DMS79 treated with DMSO at 0.1 percent for 48 hours (cell line): ENCODE data around the gene ARX.

Source experiments
- DNase-seq: peaks from one replicate; lab custom pipeline; 2025; lab: John Stamatoyannopoulos, UW

ARX gene

GRCh38 chrX:25016938-25017598, 1.3 kb upstream of the ARX start:
- no peak for DNase-seq

- DNase-seq = no peak
Measured at GRCh38 chrX:25016361-25016671, 551 bp upstream of the ARX start.

DNA sequence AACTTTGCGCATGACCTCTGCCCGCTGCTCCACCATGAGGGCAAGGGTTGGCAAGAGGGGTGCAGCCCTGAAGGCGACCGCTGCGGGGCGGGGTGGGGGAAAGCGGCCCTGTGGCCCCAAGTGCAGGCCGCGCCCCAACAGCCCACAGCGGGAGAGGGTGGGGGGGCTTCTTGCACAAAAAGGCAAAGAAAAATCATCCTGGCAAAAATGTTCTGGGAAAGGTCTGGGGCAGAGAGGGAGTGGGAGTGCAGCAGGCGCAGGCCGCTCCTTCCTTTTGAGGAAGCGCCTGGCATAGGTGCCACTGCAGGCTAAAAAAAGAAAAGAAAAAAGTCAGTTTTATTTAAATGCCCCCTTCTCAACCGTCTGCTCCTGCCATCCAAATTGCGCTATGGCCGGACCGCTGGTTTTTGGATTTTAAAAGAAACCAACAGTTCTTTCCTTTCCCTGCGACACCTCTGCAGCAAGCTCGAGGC, 1.4 kb downstream of the ARX start:
- DNase-seq = no peak

GRCh38 chrX:25013632-25014365, 2.0 kb downstream of the ARX start:
- DNase-seq = no peak

DNA sequence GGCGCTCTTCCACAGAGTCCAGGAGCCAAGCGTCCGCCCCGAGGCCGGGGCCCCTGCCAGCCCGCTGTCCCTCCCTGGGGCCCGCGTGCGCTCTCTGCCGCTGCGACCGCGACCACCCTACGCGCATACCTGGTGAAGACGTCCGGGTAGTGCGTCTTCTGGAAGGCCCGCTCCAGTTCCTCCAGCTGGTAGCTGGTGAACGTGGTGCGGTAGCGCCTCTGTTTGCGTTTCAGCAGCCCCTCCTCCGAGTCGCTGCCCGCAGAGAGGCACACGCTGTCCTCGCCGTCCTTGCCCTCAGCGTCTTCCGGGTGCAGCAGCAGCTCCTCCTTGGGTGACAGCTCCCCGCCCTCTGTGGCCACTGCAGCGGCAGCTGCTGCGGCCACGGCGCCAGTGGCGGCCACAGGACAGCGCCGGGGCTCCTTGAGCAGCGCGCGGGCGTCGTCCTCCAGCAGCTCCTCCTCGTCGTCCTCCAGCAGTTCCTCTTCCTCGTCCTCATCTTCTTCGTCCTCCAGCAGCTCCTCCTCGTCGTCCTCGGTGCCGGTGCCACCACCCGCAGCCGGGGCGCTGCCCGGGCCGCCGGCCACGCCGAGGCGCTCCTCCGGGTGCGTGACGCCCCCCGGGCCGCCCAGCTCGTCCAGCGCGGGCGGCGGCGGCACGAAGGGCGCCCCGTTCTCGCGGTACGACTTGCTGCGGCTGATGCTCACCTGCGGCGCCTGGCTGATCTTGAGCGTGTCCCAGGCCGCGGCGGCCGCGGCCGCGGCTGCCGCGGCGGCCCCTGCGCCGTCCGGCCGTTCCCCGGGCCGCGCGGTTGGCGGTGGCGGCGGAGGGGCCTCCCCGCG, 2.8 kb downstream of the ARX start:
- DNase-seq = no peak

GRCh38 chrX:25012433-25012735, 3.4 kb downstream of the ARX start:
- DNase-seq = no peak

DNA sequence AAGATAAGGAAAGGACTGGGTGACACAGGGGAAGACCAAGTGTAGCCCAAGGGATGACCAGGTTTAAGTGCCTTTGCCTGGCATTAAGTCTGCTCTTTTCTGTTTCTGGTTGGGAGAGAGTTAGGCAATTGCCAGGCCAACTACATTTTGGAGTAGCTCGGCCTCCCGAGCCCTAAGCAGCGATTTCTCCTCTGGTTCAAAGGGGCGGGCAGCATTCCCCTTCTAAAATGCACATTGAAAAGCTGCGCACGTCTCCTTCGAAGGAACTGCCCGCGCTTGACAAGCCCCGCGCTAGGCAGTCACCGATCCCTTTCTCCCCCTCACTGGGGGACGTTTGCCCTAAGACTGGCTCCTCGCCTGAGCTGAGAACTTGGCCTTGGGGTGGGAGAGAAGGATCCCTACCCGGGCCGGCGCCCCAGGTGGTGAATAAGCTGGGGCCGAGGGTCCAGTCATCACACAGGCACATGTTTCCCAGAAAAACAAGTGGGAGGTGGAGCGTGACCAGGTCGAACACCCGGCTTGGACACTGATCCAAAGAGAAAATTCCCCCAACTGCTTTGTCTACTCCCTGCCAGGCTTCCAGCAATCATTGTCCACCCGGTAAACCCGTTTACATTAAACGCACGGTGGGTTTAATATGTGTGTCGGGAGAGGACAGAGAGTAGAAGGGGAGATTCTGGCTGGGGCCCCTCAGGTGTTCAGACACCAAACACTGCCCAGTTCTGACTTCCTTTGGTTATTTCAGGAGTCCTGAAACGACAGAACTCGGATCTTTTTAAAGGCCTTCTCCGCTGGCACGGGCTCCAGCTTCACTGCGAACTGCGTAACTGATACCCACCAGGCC, 4.0 kb downstream of the ARX start:
- DNase-seq = no peak

- DNase-seq = no peak
Measured at GRCh38 chrX:25010784-25011588, 4.8 kb downstream of the ARX start.

GRCh38 chrX:25009407-25009806, 6.4 kb downstream of the ARX start:
- no peak for DNase-seq

GRCh38 chrX:25007059-25008053, 8.4 kb downstream of the ARX start:
- DNase-seq = no peak

DNA sequence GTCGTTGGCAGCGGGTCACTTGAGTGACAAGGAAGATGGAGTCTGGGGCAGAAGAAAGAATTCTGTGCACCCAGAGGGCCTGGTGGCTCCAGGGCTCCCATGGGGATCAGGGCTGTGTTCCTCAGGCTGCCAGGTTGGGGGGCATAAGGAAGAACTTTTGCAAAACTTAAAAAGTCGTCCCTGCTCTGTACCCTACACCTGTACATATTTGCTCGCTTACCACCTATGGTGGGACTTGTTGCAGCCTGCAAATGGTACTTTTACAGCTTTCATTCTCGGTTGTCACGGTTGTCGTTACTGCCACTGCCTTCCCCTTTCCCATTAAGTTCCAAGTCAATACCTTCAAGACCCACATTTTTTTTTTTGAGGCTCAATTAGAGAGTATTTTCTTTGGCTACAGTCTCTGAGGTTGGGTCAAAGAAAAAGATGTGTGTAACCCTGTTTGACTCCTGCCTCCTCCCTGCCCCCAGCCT, 9.1 kb downstream of the ARX start:
- DNase-seq = no peak

- DNase-seq = no peak
Measured at GRCh38 chrX:25005382-25006185, 10.2 kb downstream of the ARX start.

GRCh38 chrX:25005034-25005381, 10.8 kb downstream of the ARX start:
- DNase-seq = no peak

DNA sequence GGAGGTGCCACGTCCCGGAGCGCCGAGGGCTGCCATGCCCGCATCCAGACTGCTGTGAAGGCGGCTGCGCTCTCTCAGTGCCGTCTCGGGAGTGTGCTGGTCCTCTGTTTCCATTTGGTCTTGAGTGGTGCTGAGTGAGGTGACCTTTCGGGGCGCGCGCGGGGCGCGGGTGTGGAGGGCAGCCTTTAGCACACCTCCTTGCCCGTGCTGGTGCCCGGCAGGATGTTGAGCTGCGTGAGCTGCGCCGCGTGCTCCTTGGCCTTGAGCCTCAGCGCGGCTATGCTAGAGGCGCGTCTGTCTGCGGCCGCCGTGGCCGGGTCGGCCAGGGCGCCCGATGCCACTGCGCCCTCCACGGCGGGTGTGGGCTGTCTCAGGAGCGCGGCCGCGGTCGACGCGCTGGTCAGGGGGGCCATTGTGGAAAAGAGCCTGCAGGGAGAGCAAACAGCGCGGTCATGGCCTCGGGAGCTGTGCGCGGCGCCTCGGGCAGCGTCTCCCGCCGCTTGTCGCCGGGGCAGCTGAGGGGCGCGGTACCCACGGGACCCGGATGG, 11.2 kb downstream of the ARX start:
- no peak for DNase-seq

DNA sequence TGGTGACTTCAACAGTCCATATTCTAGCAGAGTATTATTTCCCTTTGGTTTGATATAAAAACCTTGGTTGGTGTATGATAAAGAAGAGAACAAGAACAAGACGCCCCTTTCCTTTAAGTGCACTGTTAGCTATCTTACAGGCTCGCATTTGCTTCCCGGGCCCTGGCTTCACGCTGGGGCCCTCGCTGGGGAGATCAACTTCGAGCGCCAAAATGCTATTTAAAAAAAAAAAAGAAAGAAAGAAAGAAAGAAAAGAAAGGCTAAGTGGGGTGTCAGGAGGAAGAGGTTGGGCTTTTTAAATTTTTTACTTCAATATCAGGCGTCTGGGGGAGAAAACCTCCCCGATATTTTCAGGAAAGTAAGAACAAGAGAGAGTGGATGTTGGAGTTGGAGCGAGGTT, 11.7 kb downstream of the ARX start:
- DNase-seq = no peak

DNA sequence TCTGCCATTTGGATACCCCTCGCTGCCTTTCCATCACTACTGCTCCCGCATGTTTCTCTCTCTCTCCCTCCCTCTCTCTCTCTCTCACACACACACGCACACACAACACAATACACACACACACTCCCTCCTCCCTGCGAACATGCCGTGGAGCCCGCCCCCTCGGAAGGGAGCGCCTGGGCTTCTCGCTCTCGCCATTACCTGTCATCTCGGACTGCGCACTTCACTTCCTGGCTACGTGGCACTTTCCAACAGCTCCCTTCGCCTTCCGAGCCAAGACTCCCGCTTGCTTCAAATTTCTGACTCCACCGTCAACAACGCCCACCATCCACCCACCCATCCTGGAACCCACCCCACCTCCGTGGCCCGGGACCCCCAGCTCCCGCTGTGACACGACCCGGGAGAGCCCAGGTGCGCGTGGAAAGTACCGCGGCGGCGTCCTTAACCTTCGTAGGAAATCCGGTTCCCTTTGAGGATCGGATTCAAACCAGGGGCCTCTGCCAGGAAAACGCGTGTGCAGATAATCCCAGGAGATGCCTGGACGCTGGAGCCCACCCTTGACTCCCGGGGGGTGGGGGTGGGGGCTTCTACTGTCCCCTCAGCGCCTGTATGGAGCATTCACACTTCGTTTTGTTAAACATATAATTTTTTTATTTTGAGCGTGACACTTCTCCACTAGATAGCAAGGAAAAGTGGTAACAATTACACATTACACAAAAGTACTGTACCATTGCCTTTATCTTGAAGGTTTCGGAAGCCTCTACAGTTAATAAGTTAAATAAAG, 12.5 kb downstream of the ARX start:
- DNase-seq = no peak

GRCh38 chrX:25002661-25003020, 13.1 kb downstream of the ARX start:
- no peak for DNase-seq
